ENCODE measurements around the gene PTCD1.
A peak's percentile ranks its signal among the peaks of the same experiment; 100 is the strongest.
"Not testable (repeated sequence)": the region's sequence is repeated elsewhere in the genome, so short reads cannot be mapped to it uniquely, and the experiment has no call there.

Gene PTCD1

GRCh38 chr7:99380823-99381663, 57.6 kb downstream of the PTCD1 start:
- no peak for TF ChIP-seq CTCF (IDR thresholded peaks at IDR 0.05; ENCODE audit: control insufficient read depth, insufficient read depth, low read depth, low read length, missing control alignments)
- H3K4me3 ChIP-seq (ENCODE audit: control insufficient read depth, low read depth, low read length), result no peak overlapping the region
- DNase-seq (ENCODE audit: low read depth), result no peak

- no peak for TF ChIP-seq CTCF (IDR thresholded peaks at IDR 0.05; ENCODE audit: control insufficient read depth, insufficient read depth, low read depth, low read length, missing control alignments)
- DNase-seq (ENCODE audit: low read depth), result no peak
- H3K4me3 ChIP-seq (ENCODE audit: control insufficient read depth, low read depth, low read length), result no peak overlapping the region; the same call in 1 of the 2 replicates
Measured at GRCh38 chr7:99380032-99380822, 58.4 kb downstream of the PTCD1 start.

- peak overlapping the region; percentile 8; the same call in 1 of the 2 replicates for H3K4me3 ChIP-seq (ENCODE audit: control insufficient read depth, low read depth, low read length)
Measured at GRCh38 chr7:99379693-99380031, 58.9 kb downstream of the PTCD1 start.

GRCh38 chr7:99379043-99379577, 59.5 kb downstream of the PTCD1 start:
- DNase-seq (ENCODE audit: low read depth), result peak; percentile 91
- no peak for TF ChIP-seq CTCF (IDR thresholded peaks at IDR 0.05; ENCODE audit: control insufficient read depth, insufficient read depth, low read depth, low read length, missing control alignments)
- no peak overlapping the region for H3K4me3 ChIP-seq (ENCODE audit: control insufficient read depth, low read depth, low read length)

More at GRCh38 chr7:99379693-99380031, 58.9 kb downstream of the PTCD1 start:
- DNase-seq (ENCODE audit: low read depth), result not testable (repeated sequence)

- peak overlapping the region; percentile 90 for H3K4me3 ChIP-seq (ENCODE audit: control insufficient read depth, low read depth, low read length)
- no peak for TF ChIP-seq CTCF (IDR thresholded peaks at IDR 0.05; ENCODE audit: control insufficient read depth, insufficient read depth, low read depth, low read length, missing control alignments)
- DNase-seq (ENCODE audit: low read depth), result no peak
Measured at GRCh38 chr7:99375070-99375807, 63.4 kb downstream of the PTCD1 start.

- TF ChIP-seq CTCF (IDR thresholded peaks at IDR 0.05; ENCODE audit: control insufficient read depth, insufficient read depth, low read depth, low read length, missing control alignments), result no peak
- H3K4me3 ChIP-seq (ENCODE audit: control insufficient read depth, low read depth, low read length), result peak within 1 kb of the TSS; percentile 90
- DNase-seq (ENCODE audit: low read depth), result no peak
Measured at GRCh38 chr7:99374111-99375064, 64.2 kb downstream of the PTCD1 start, which contains the start of gene ARPC1B. Gene ARPC1B (plus strand): TSS chr7:99374730. CDS start chr7:99385715, 10,985 bp downstream.

Data from AG09309 (cell line).